Liver (tissue), 9 donors: ENCODE measurements around the gene SPINK13. TPM values are rescaled to one million over a fixed set of nuclear protein-coding genes. Genes with fewer than 3 reads are reported as not detected.

Experiments used
- DNase-seq: peaks from one replicate; pipeline ENCODE4 v3.0.0-alpha.2; 2017; ENCODE audit warnings: low spot score
- H3K27ac ChIP-seq, 2 donors: one replicate each; pipeline ENCODE4 v1.7.0; 2013; ENCODE audit warnings: inconsistent platforms in 2 of 2, low read length in 2 of 2, control low read depth in 1 of 2, low read depth in 1 of 2, mild to moderate bottlenecking in 1 of 2
- H3K27me3 ChIP-seq, 4 donors: one replicate each; pipeline versions ENCODE4 v1.6.1 to v1.7.0; 2013; ENCODE audit warnings: low read length in 3 of 4, inconsistent platforms in 1 of 4, mild to moderate bottlenecking in 1 of 4, moderate library complexity in 1 of 4; ENCODE audit not compliant: control insufficient read depth in 4 of 4, insufficient read depth in 4 of 4
- H3K36me3 ChIP-seq, 4 donors: one replicate each; pipeline versions ENCODE4 v1.6.1 to v1.7.0; 2013; ENCODE audit warnings: low read length in 3 of 4, mild to moderate bottlenecking in 3 of 4, low read depth in 1 of 4, moderate library complexity in 1 of 4; ENCODE audit not compliant: control insufficient read depth in 4 of 4, insufficient read depth in 3 of 4
- H3K4me1 ChIP-seq, 4 donors: one replicate each; pipeline versions ENCODE4 v1.6.1 to v1.7.0; 2013; ENCODE audit warnings: low read length in 3 of 4, mild to moderate bottlenecking in 3 of 4, moderate library complexity in 1 of 4; ENCODE audit not compliant: control insufficient read depth in 4 of 4, insufficient read depth in 4 of 4
- H3K4me3 ChIP-seq, 3 donors: one replicate each; pipeline versions ENCODE4 v1.6.1 to v1.7.0; 2013; ENCODE audit warnings: low read length in 3 of 3, control low read depth in 1 of 3, low read depth in 1 of 3, mild to moderate bottlenecking in 1 of 3
- H3K9ac ChIP-seq, 2 donors: one replicate each; pipeline ENCODE4 v1.7.0; 2013; ENCODE audit warnings: low read length in 2 of 2, mild to moderate bottlenecking in 2 of 2, moderate library complexity in 2 of 2, control low read depth in 1 of 2, low read depth in 1 of 2
- H3K9me3 ChIP-seq, 4 donors: one replicate each; pipeline versions ENCODE4 v1.6.1 to v1.7.0; 2013; ENCODE audit warnings: low read length in 3 of 4; ENCODE audit not compliant: control insufficient read depth in 4 of 4
- ATF3 ChIP-seq: IDR thresholded peaks from 2 replicates; pipeline ENCODE4 v1.6.1; 2016; ENCODE audit warnings: antibody characterized with exemption
- EGR1 ChIP-seq, 2 donors: IDR thresholded peaks; 2 replicates each; pipeline ENCODE4 v1.6.1; 2016 to 2018; ENCODE audit warnings: antibody characterized with exemption in 2 of 2, low read depth in 2 of 2
- FOXA1 ChIP-seq: IDR thresholded peaks from 2 replicates; pipeline ENCODE4 v1.6.1; 2016; ENCODE audit warnings: antibody characterized with exemption
- FOXA2 ChIP-seq: IDR thresholded peaks from 2 replicates; pipeline ENCODE4 v1.6.1; 2016; ENCODE audit warnings: antibody characterized with exemption
- GABPA ChIP-seq, 2 donors: IDR thresholded peaks in 1 of 2; conservative IDR thresholded peaks in 1 of 2; 2 replicates each; pipeline ENCODE4 v1.6.1; 2016; ENCODE audit warnings: antibody characterized with exemption in 2 of 2, mild to moderate bottlenecking in 1 of 2, moderate library complexity in 1 of 2
- HNF4A ChIP-seq, 2 donors: conservative IDR thresholded peaks; 2 replicates each; pipeline ENCODE4 v1.6.1; 2016; ENCODE audit warnings: antibody characterized with exemption in 2 of 2, mild to moderate bottlenecking in 2 of 2
- HNF4G ChIP-seq: IDR thresholded peaks from 2 replicates; pipeline ENCODE4 v1.6.1; 2016; ENCODE audit warnings: antibody characterized with exemption
- MAX ChIP-seq: IDR thresholded peaks from 2 replicates; pipeline ENCODE4 v1.6.1; 2016; ENCODE audit warnings: antibody characterized with exemption
- NR2F2 ChIP-seq: IDR thresholded peaks from 2 replicates; pipeline ENCODE4 v1.6.1; 2016; ENCODE audit warnings: antibody characterized with exemption
- RAD21 ChIP-seq, 2 donors: IDR thresholded peaks; 2 replicates each; pipeline ENCODE4 v1.6.1; 2016; ENCODE audit warnings: antibody characterized with exemption in 2 of 2, mild to moderate bottlenecking in 2 of 2
- REST ChIP-seq: IDR thresholded peaks from 2 replicates; pipeline ENCODE4 v1.6.1; 2016; ENCODE audit warnings: antibody characterized with exemption, mild to moderate bottlenecking
- RXRA ChIP-seq, 2 donors: IDR thresholded peaks; 2 replicates each; pipeline ENCODE4 v1.6.1; 2017 to 2018; ENCODE audit warnings: antibody characterized with exemption in 2 of 2, mild to moderate bottlenecking in 1 of 2
- SP1 ChIP-seq: IDR thresholded peaks from 2 replicates; pipeline ENCODE4 v1.6.1; 2018; ENCODE audit warnings: antibody characterized with exemption, mild to moderate bottlenecking
- TAF1 ChIP-seq: conservative IDR thresholded peaks from 2 replicates; pipeline ENCODE4 v1.6.1; 2016; ENCODE audit warnings: antibody characterized with exemption, mild to moderate bottlenecking
- WGBS: extraction: QIAGEN DNeasy Blood & Tissue Kit; methylation state at CpG from one replicate; pipeline ENCODE4 v1.1.7; 2013; 5-methylcytosine and 5-hydroxymethylcytosine counted together
- polyA plus RNA-seq, 2 donors: library from polyadenylated mRNA; stranded (reverse) in 1 of 2; unstranded in 1 of 2; fragments of 200-250 nt in 1 of 2; fragments of >200 nt in 1 of 2; fragmentation: Nextera tagmentation in 1 of 2; extraction: Ambion mirVana in 1 of 2; gene quantifications; one replicate each; pipeline versions ENCODE4 v1.2.1 to v1.2.3, GENCODE V29; 2013 to 2015
- total RNA-seq, 2 donors: library from RNA; depleted of rRNA; stranded (reverse); fragments of >200 nt; gene quantifications; one replicate each; pipeline ENCODE4 v1.2.3, GENCODE V29; 2014
- TF ChIP-seq, protein P1 (sequence below): fragments of 150-350 bp; IDR thresholded peaks from 2 replicates; pipeline ENCODE4 v1.5.1; 2017; ENCODE audit warnings: improper control_type of control experiment, low read depth, low read length; ENCODE audit not compliant: missing input control
- TF ChIP-seq, protein P2 (sequence below): IDR thresholded peaks from 2 replicates; pipeline ENCODE4 v1.6.1; 2016; ENCODE audit warnings: antibody characterized with exemption
- donor health status: healthy.
- donor health status: healthy.
- donor health status: healthy.
- donor health status: healthy.
- donor health status: healthy.

Gene SPINK13
- total and polyA plus RNA-seq, 4 donors = not detected

- no peaks in the 10 kb centered on the region for H3K9me3 ChIP-seq
- DNase-seq = no peak
- H3K36me3 ChIP-seq = no peaks in the 10 kb centered on the region
- H3K4me1 ChIP-seq = no peaks in the 10 kb centered on the region
- H3K4me3 ChIP-seq = no peak overlapping the region
- WGBS = 79% methylated on average over 2 of the region's 2 CpGs
- H3K27ac ChIP-seq = no peak overlapping the region
- H3K27me3 ChIP-seq = no peaks in the 10 kb centered on the region
- TF ChIP-seq FOXA2 (no peak), GABPA (IDR thresholded peaks at IDR 0.05 in 1 of 2, conservative IDR thresholded peaks at IDR 0.05 in 1 of 2) (no peak), FOXA1 (no peak), EGR1 (IDR thresholded peaks at IDR 0.05; ENCODE audit: low read depth in 2 of 2) (no peak), ATF3 (no peak), RAD21 (IDR thresholded peaks at IDR 0.05) (no peak), HNF4A (conservative IDR thresholded peaks at IDR 0.05) (no peak), SP1 (no peak), REST (no peak), RXRA (IDR thresholded peaks at IDR 0.05) (no peak), NR2F2 (no peak), TAF1 (no peak), HNF4G (no peak), MAX (no peak)
- TF ChIP-seq, protein P1, sequence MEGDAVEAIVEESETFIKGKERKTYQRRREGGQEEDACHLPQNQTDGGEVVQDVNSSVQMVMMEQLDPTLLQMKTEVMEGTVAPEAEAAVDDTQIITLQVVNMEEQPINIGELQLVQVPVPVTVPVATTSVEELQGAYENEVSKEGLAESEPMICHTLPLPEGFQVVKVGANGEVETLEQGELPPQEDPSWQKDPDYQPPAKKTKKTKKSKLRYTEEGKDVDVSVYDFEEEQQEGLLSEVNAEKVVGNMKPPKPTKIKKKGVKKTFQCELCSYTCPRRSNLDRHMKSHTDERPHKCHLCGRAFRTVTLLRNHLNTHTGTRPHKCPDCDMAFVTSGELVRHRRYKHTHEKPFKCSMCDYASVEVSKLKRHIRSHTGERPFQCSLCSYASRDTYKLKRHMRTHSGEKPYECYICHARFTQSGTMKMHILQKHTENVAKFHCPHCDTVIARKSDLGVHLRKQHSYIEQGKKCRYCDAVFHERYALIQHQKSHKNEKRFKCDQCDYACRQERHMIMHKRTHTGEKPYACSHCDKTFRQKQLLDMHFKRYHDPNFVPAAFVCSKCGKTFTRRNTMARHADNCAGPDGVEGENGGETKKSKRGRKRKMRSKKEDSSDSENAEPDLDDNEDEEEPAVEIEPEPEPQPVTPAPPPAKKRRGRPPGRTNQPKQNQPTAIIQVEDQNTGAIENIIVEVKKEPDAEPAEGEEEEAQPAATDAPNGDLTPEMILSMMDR = no peak
- TF ChIP-seq, protein P2, sequence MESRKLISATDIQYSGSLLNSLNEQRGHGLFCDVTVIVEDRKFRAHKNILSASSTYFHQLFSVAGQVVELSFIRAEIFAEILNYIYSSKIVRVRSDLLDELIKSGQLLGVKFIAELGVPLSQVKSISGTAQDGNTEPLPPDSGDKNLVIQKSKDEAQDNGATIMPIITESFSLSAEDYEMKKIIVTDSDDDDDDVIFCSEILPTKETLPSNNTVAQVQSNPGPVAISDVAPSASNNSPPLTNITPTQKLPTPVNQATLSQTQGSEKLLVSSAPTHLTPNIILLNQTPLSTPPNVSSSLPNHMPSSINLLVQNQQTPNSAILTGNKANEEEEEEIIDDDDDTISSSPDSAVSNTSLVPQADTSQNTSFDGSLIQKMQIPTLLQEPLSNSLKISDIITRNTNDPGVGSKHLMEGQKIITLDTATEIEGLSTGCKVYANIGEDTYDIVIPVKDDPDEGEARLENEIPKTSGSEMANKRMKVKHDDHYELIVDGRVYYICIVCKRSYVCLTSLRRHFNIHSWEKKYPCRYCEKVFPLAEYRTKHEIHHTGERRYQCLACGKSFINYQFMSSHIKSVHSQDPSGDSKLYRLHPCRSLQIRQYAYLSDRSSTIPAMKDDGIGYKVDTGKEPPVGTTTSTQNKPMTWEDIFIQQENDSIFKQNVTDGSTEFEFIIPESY = no peak
- H3K9ac ChIP-seq = no peak overlapping the region
Measured at GRCh38 chr5:148248894-148249293, 19.7 kb upstream of the SPINK13 start.

GRCh38 chr5:148255456-148255855, 13.1 kb upstream of the SPINK13 start:
- H3K4me3 ChIP-seq = no peak overlapping the region
- no peak overlapping the region for H3K9ac ChIP-seq
- no peak for DNase-seq
- TF ChIP-seq HNF4A (conservative IDR thresholded peaks at IDR 0.05) = no peak
- TF ChIP-seq, protein P1 = no peak
- H3K9me3 ChIP-seq = peaks cover 0 to 12% (median 4%) of the 10 kb centered on the region in 4 donors
- no peaks in the 10 kb centered on the region for H3K27me3 ChIP-seq
- H3K27ac ChIP-seq = no peak overlapping the region
- H3K4me1 ChIP-seq = no peaks in the 10 kb centered on the region
- no peaks in the 10 kb centered on the region for H3K36me3 ChIP-seq
